A673 (cell line): ENCODE data around the gene COBL. TPM values are rescaled to one million over a fixed set of nuclear protein-coding genes. Genes with fewer than 3 reads are reported as not detected.

Experiments
- BruUV-seq: library from RNA; stranded (reverse); fragments of 400-500 nt; replicated peaks from 2 replicates; lab custom pipeline; 2021; lab: Mats Ljungman, UMichigan
- CTCF ChIA-PET: fragments of 300-600 bp; sonication (Branson Sonifier 250); formaldehyde crosslinking; loops from one replicate; lab custom pipeline; 2022; ENCODE audit warnings: antibody characterized with exemption; lab: Charles Lee
- POLR2A ChIA-PET: fragments of 300-600 bp; sonication (Branson Sonifier 250); formaldehyde crosslinking; loops from one replicate; lab custom pipeline; 2022; ENCODE audit warnings: antibody characterized with exemption; ENCODE audit not compliant: low non-redundant PET; lab: Charles Lee
- DNase-seq: peaks from one replicate; pipeline ENCODE4 v3.0.0-alpha.2; 2015; ENCODE audit warnings: low spot score
- H3K27ac ChIP-seq: fragments of 200-600 bp; sonication (generic); 2 replicates; pipeline ENCODE4 v1.5.1; 2016; ENCODE audit warnings: mixed run types, low read depth, mild to moderate bottlenecking, mixed read lengths, antibody characterized with exemption, low read length; ENCODE audit not compliant: poor library complexity, severe bottlenecking
- H3K27me3 ChIP-seq: fragments of 200-600 bp; sonication (generic); replicated peaks from 2 replicates; pipeline ENCODE4 v1.6.1; 2017; ENCODE audit warnings: mixed run types, low read depth, mild to moderate bottlenecking, mixed read lengths, antibody characterized with exemption, low read length; ENCODE audit not compliant: insufficient read depth, poor library complexity
- H3K36me3 ChIP-seq: fragments of 200-600 bp; sonication (generic); 2 replicates; pipeline ENCODE4 v1.6.1; 2016; ENCODE audit warnings: mixed run types, mild to moderate bottlenecking, mixed read lengths, antibody characterized with exemption, low read length; ENCODE audit not compliant: insufficient read depth, poor library complexity, severe bottlenecking
- H3K4me1 ChIP-seq: fragments of 200-600 bp; sonication (generic); 2 replicates; pipeline ENCODE4 v1.6.1; 2017; ENCODE audit warnings: mixed run types, mild to moderate bottlenecking, mixed read lengths, antibody characterized with exemption, low read length; ENCODE audit not compliant: insufficient read depth, poor library complexity, severe bottlenecking
- H3K4me3 ChIP-seq: fragments of 200-600 bp; sonication (generic); 2 replicates; pipeline ENCODE4 v1.5.1; 2016; ENCODE audit warnings: low read depth, mixed run types, mild to moderate bottlenecking, mixed read lengths, low read length; ENCODE audit not compliant: poor library complexity, severe bottlenecking
- H3K9me3 ChIP-seq: fragments of 200-600 bp; sonication (generic); 2 replicates; pipeline ENCODE4 v1.6.1; 2016; ENCODE audit warnings: mixed run types, low read depth, mild to moderate bottlenecking, mixed read lengths, antibody characterized with exemption, low read length; ENCODE audit not compliant: poor library complexity, severe bottlenecking
- CTCF ChIP-seq: fragments of 300-800, 200-600 bp; sonication (generic); conservative IDR thresholded peaks from 2 replicates; pipeline ENCODE4 v1.5.1; 2017; ENCODE audit warnings: low read depth, mild to moderate bottlenecking, antibody characterized with exemption, low read length, moderate library complexity, mixed read lengths
- EZH2 ChIP-seq: fragments of 200-600 bp; sonication (generic); IDR thresholded peaks from 2 replicates; pipeline ENCODE4 v1.6.1; 2017; ENCODE audit warnings: borderline replicate concordance, low read depth, mild to moderate bottlenecking, mixed read lengths, antibody characterized with exemption, low read length; ENCODE audit not compliant: poor library complexity, severe bottlenecking
- intact Hi-C: fragments of 100-400 bp; cut with micrococcal nuclease; formaldehyde crosslinking; loops from one replicate; pipeline ENCODE4 v1.10.0; 2022; ENCODE audit not compliant: unreplicated experiment
- total RNA-seq: library from RNA; stranded (reverse); gene quantifications from 2 replicates; pipeline ENCODE4 v1.2.3, GENCODE V29; 2021

Gene COBL
- total RNA-seq, 1 experiment from 2014 or later, result not detected

GRCh38 chr7:51019891-51020870 lies 296.4 kb downstream of the COBL start:
- no peaks in the 10 kb centered on the region for H3K27me3 ChIP-seq
- ChIA-PET CTCF (no interaction called here), POLR2A (no interaction called here)
- H3K36me3 ChIP-seq, result no peaks in the 10 kb centered on the region
- no TSS peak for BruUV-seq
- TF ChIP-seq EZH2 (no peak), CTCF (no peak)
- intact Hi-C loops, result no loop called here
- peaks cover 26% of the 10 kb centered on the region for H3K9me3 ChIP-seq
- no peak overlapping the region for H3K27ac ChIP-seq
- H3K4me3 ChIP-seq, result no peak overlapping the region
- H3K4me1 ChIP-seq, result no peaks in the 10 kb centered on the region
- no peak for DNase-seq

GRCh38 chr7:51019191-51019844 lies 297.3 kb downstream of the COBL start:
- H3K4me3 ChIP-seq, result no peak overlapping the region
- no TSS peak for BruUV-seq
- intact Hi-C loops, result no loop called here
- H3K9me3 ChIP-seq, result peaks cover 26% of the 10 kb centered on the region
- DNase-seq, result no peak
- ChIA-PET CTCF (no interaction called here), POLR2A (no interaction called here)
- H3K27ac ChIP-seq, result no peak overlapping the region
- H3K36me3 ChIP-seq, result no peaks in the 10 kb centered on the region
- TF ChIP-seq EZH2 (no peak), CTCF (no peak)
- H3K4me1 ChIP-seq, result no peaks in the 10 kb centered on the region
- no peaks in the 10 kb centered on the region for H3K27me3 ChIP-seq

GRCh38 chr7:51017576-51018535 lies 298.8 kb downstream of the COBL start:
- BruUV-seq, result no TSS peak
- no peaks in the 10 kb centered on the region for H3K27me3 ChIP-seq
- no peak for DNase-seq
- TF ChIP-seq EZH2, result no peak
- TF ChIP-seq CTCF, result no peak
- ChIA-PET POLR2A (no interaction called here), CTCF (no interaction called here)
- H3K36me3 ChIP-seq, result no peaks in the 10 kb centered on the region
- H3K27ac ChIP-seq, result no peak overlapping the region
- intact Hi-C loops, result no loop called here
- H3K9me3 ChIP-seq, result peaks cover 22% of the 10 kb centered on the region
- H3K4me1 ChIP-seq, result no peaks in the 10 kb centered on the region
- no peak overlapping the region for H3K4me3 ChIP-seq
